ENCODE data around the gene MIGA2. TPM values are rescaled to one million over a fixed set of nuclear protein-coding genes. Genes with fewer than 3 reads are reported as not detected.

The MIGA2 gene
- total and polyA plus RNA-seq, 2 of the 8 experiments (the other 6 are each of a cell fraction or from before 2014, with no cell fraction given), result 24.6 to 39.0 TPM

DNA sequence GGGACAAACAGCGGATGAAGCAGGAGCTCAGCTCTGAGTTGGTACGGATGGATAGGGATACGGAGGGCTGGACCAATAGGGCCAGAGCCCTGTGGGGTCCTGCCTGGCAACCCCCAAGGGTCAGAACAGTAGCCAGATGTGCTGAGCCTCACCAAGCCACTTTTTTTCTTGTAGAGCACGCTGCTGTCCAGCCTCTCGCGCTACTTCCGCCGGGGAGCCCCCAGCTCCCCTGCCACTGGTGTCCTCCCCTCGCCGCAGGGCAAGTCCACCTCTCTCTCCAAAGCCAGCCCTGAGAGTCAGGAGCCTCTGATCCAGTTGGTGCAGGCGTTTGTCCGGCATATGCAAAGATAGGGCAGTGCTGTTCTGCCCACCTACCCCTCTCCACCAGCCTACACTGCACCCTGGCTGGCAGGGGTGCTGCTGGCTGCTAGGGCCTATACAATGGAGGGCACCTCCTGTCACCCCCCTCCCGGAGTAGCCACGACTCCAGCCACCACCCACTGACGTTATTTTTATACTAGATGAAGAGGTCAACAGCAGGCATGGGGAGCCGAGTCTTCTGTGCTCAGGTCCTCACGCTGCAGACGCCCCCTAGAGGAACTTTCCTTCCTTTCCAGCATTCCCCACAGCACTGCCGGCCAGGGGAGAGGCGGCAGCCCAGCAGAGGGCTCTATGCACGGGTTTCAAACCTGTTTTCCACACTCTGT lies 29.9 kb upstream of the MIGA2 start (continued):
- TF ChIP-seq, protein P1, sequence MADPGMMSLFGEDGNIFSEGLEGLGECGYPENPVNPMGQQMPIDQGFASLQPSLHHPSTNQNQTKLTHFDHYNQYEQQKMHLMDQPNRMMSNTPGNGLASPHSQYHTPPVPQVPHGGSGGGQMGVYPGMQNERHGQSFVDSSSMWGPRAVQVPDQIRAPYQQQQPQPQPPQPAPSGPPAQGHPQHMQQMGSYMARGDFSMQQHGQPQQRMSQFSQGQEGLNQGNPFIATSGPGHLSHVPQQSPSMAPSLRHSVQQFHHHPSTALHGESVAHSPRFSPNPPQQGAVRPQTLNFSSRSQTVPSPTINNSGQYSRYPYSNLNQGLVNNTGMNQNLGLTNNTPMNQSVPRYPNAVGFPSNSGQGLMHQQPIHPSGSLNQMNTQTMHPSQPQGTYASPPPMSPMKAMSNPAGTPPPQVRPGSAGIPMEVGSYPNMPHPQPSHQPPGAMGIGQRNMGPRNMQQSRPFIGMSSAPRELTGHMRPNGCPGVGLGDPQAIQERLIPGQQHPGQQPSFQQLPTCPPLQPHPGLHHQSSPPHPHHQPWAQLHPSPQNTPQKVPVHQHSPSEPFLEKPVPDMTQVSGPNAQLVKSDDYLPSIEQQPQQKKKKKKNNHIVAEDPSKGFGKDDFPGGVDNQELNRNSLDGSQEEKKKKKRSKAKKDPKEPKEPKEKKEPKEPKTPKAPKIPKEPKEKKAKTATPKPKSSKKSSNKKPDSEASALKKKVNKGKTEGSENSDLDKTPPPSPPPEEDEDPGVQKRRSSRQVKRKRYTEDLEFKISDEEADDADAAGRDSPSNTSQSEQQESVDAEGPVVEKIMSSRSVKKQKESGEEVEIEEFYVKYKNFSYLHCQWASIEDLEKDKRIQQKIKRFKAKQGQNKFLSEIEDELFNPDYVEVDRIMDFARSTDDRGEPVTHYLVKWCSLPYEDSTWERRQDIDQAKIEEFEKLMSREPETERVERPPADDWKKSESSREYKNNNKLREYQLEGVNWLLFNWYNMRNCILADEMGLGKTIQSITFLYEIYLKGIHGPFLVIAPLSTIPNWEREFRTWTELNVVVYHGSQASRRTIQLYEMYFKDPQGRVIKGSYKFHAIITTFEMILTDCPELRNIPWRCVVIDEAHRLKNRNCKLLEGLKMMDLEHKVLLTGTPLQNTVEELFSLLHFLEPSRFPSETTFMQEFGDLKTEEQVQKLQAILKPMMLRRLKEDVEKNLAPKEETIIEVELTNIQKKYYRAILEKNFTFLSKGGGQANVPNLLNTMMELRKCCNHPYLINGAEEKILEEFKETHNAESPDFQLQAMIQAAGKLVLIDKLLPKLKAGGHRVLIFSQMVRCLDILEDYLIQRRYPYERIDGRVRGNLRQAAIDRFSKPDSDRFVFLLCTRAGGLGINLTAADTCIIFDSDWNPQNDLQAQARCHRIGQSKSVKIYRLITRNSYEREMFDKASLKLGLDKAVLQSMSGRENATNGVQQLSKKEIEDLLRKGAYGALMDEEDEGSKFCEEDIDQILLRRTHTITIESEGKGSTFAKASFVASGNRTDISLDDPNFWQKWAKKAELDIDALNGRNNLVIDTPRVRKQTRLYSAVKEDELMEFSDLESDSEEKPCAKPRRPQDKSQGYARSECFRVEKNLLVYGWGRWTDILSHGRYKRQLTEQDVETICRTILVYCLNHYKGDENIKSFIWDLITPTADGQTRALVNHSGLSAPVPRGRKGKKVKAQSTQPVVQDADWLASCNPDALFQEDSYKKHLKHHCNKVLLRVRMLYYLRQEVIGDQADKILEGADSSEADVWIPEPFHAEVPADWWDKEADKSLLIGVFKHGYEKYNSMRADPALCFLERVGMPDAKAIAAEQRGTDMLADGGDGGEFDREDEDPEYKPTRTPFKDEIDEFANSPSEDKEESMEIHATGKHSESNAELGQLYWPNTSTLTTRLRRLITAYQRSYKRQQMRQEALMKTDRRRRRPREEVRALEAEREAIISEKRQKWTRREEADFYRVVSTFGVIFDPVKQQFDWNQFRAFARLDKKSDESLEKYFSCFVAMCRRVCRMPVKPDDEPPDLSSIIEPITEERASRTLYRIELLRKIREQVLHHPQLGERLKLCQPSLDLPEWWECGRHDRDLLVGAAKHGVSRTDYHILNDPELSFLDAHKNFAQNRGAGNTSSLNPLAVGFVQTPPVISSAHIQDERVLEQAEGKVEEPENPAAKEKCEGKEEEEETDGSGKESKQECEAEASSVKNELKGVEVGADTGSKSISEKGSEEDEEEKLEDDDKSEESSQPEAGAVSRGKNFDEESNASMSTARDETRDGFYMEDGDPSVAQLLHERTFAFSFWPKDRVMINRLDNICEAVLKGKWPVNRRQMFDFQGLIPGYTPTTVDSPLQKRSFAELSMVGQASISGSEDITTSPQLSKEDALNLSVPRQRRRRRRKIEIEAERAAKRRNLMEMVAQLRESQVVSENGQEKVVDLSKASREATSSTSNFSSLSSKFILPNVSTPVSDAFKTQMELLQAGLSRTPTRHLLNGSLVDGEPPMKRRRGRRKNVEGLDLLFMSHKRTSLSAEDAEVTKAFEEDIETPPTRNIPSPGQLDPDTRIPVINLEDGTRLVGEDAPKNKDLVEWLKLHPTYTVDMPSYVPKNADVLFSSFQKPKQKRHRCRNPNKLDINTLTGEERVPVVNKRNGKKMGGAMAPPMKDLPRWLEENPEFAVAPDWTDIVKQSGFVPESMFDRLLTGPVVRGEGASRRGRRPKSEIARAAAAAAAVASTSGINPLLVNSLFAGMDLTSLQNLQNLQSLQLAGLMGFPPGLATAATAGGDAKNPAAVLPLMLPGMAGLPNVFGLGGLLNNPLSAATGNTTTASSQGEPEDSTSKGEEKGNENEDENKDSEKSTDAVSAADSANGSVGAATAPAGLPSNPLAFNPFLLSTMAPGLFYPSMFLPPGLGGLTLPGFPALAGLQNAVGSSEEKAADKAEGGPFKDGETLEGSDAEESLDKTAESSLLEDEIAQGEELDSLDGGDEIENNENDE (IDR thresholded peaks at IDR 0.05; ENCODE audit: insufficient replicate concordance, low read length), result no peak
- TF ChIP-seq, protein P2, sequence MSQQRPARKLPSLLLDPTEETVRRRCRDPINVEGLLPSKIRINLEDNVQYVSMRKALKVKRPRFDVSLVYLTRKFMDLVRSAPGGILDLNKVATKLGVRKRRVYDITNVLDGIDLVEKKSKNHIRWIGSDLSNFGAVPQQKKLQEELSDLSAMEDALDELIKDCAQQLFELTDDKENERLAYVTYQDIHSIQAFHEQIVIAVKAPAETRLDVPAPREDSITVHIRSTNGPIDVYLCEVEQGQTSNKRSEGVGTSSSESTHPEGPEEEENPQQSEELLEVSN (IDR thresholded peaks at IDR 0.05), result no peak
- TF ChIP-seq EP300 (IDR thresholded peaks at IDR 0.05; ENCODE audit: borderline replicate concordance in 1 of 2, low read depth in 2 of 2, low read length in 2 of 2) (no peak), CBX5 (IDR thresholded peaks at IDR 0.05; ENCODE audit: low read depth, low read length) (no peak), NANOG (IDR thresholded peaks at IDR 0.05; ENCODE audit: insufficient read depth, low read depth, low read length, poor library complexity, severe bottlenecking) (no peak), CTBP2 (IDR thresholded peaks at IDR 0.05; ENCODE audit: borderline replicate concordance, insufficient read depth, insufficient read length, low read length) (no peak), SP2 (IDR thresholded peaks at IDR 0.05; ENCODE audit: low read length) (no peak), KDM5A (IDR thresholded peaks at IDR 0.05; ENCODE audit: low read length) (no peak)

All from H1 (cell line).